ENCODE results near the gene GRB10. TPM values are rescaled to one million over a fixed set of nuclear protein-coding genes. Genes with fewer than 3 reads are reported as not detected.

Gene GRB10
- total RNA-seq, 4 donors from 2014 or later, result 40.4 to 88.6 (median 61.1) TPM

- H3K36me3 ChIP-seq, result no peaks in the 10 kb centered on the region
- H3K27me3 ChIP-seq, result no peaks in the 10 kb centered on the region
- H3K27ac ChIP-seq, result no peak overlapping the region
- DNase-seq (no peak), ATAC-seq (no peak)
- in situ Hi-C loops (cut with MboI; ENCODE audit: low sequenced_read_pairs in 4 of 4) (no loop called here), intact Hi-C loops (cut with DNase I; ENCODE audit: low total_unique reads) (loop anchor here (5.0 kb wide), 1 partner anchor 90 kb away; no protein-coding TSS in a partner anchor)
- H3K4me3 ChIP-seq, result no peak overlapping the region
- H3K9me3 ChIP-seq, result no peaks in the 10 kb centered on the region
- TF ChIP-seq POLR2A (IDR thresholded peaks at IDR 0.05), result no peak
- TF ChIP-seq CTCF (IDR thresholded peaks at IDR 0.05 in 4 of 5, conservative IDR thresholded peaks at IDR 0.05 in 1 of 5), result peak in 2 of 5 experiments; percentile 10 to 36
- H3K4me1 ChIP-seq, result peaks cover 0 to 11% of the 10 kb centered on the region in 2 donors
Observed at GRCh38 chr7:50801907-50802306, 19.2 kb upstream of the GRB10 start.

- Histone ChIP-seq H3K27me3 (no peaks in the 10 kb centered on the region), H3K9me3 (no peaks in the 10 kb centered on the region), H3K4me1 (peaks cover 0 to 11% of the 10 kb centered on the region in 2 donors), H3K27ac (no peak overlapping the region), H3K4me3 (no peak overlapping the region), H3K36me3 (no peaks in the 10 kb centered on the region)
- TF ChIP-seq POLR2A (IDR thresholded peaks at IDR 0.05), result no peak
- TF ChIP-seq CTCF (IDR thresholded peaks at IDR 0.05 in 4 of 5, conservative IDR thresholded peaks at IDR 0.05 in 1 of 5), result no peak
- intact Hi-C loops (cut with DNase I; ENCODE audit: low total_unique reads), result loop anchor here (5.0 to 10.0 kb wide), 2 partner anchors 88 to 335 kb away; no protein-coding TSS in a partner anchor
- in situ Hi-C loops (cut with MboI; ENCODE audit: low sequenced_read_pairs in 4 of 4), result loop anchor here in 3 of 4 donors (25.0 kb wide), 2 partner anchors 262 to 338 kb away; partner anchors contain the start of gene FIGNL1 (in 2 of the 3)
- ATAC-seq (no peak), DNase-seq (no peak)
Observed at GRCh38 chr7:50799873-50800272, 17.2 kb upstream of the GRB10 start.

- ATAC-seq (no peak), DNase-seq (no peak)
- TF ChIP-seq POLR2A (IDR thresholded peaks at IDR 0.05) (no peak), CTCF (IDR thresholded peaks at IDR 0.05 in 4 of 5, conservative IDR thresholded peaks at IDR 0.05 in 1 of 5) (no peak)
- no peaks in the 10 kb centered on the region for H3K27me3 ChIP-seq
- intact Hi-C loops (cut with DNase I; ENCODE audit: low total_unique reads), result loop anchor here (10.0 kb wide), 1 partner anchor 333 kb away; no protein-coding TSS in a partner anchor
- H3K36me3 ChIP-seq, result no peaks in the 10 kb centered on the region
- in situ Hi-C loops (cut with MboI; ENCODE audit: low sequenced_read_pairs in 4 of 4), result loop anchor here in 3 of 4 donors (25.0 kb wide), 2 partner anchors 264 to 336 kb away; partner anchors contain the start of gene FIGNL1 (in 2 of the 3)
- no peaks in the 10 kb centered on the region for H3K9me3 ChIP-seq
- no peak overlapping the region for H3K4me3 ChIP-seq
- H3K27ac ChIP-seq, result no peak overlapping the region
- H3K4me1 ChIP-seq, result peaks cover 0 to 11% of the 10 kb centered on the region in 2 donors
Observed at GRCh38 chr7:50798126-50798525, 15.4 kb upstream of the GRB10 start.

GRCh38 chr7:50795831-50796230 is 13.1 kb upstream of the GRB10 start:
- H3K9me3 ChIP-seq, result no peaks in the 10 kb centered on the region
- no peak overlapping the region for H3K4me3 ChIP-seq
- DNase-seq (no peak), ATAC-seq (no peak)
- no peaks in the 10 kb centered on the region for H3K36me3 ChIP-seq
- H3K4me1 ChIP-seq, result peaks cover 10 to 12% of the 10 kb centered on the region in 2 donors
- in situ Hi-C loops (cut with MboI; ENCODE audit: low sequenced_read_pairs in 4 of 4), result loop anchor here in 3 of 4 donors (25.0 kb wide), 2 partner anchors 266 to 334 kb away; partner anchors contain the start of gene FIGNL1 (in 2 of the 3)
- peak in 2 of 5 experiments; percentile 23 to 35 for TF ChIP-seq CTCF (IDR thresholded peaks at IDR 0.05 in 4 of 5, conservative IDR thresholded peaks at IDR 0.05 in 1 of 5)
- no peak for TF ChIP-seq POLR2A (IDR thresholded peaks at IDR 0.05)
- intact Hi-C loops (cut with DNase I; ENCODE audit: low total_unique reads), result loop anchor here (10.0 kb wide), 1 partner anchor 331 kb away; no protein-coding TSS in a partner anchor
- no peaks in the 10 kb centered on the region for H3K27me3 ChIP-seq
- no peak overlapping the region for H3K27ac ChIP-seq
